ENCODE results near the gene TMEM119.

Gene TMEM119

GRCh38 chr12:108553799-108554198 is 44.1 kb downstream of the TMEM119 start:
- no peak for DNase-seq (ENCODE audit: low spot score)
- H3K27ac ChIP-seq: no peak overlapping the region
- no peak for TF ChIP-seq CTCF (IDR thresholded peaks at IDR 0.05)
- no peak overlapping the region for H3K4me3 ChIP-seq

- Histone ChIP-seq H3K4me3 (no peak overlapping the region), H3K27ac (no peak overlapping the region)
- TF ChIP-seq CTCF (IDR thresholded peaks at IDR 0.05): no peak
- DNase-seq (ENCODE audit: low spot score): no peak
These were observed 46.3 kb downstream of the TMEM119 start for GRCh38 chr12:108551535-108551934.

GRCh38 chr12:108548954-108549521 is 48.8 kb downstream of the TMEM119 start:
- no peak for DNase-seq (ENCODE audit: low spot score)
- no peak overlapping the region for H3K27ac ChIP-seq
- TF ChIP-seq CTCF (IDR thresholded peaks at IDR 0.05): no peak
- no peak overlapping the region for H3K4me3 ChIP-seq

- no peak overlapping the region for H3K4me3 ChIP-seq
- no peak for DNase-seq (ENCODE audit: low spot score)
- no peak for TF ChIP-seq CTCF (IDR thresholded peaks at IDR 0.05)
- no peak overlapping the region for H3K27ac ChIP-seq
These were observed 50.2 kb downstream of the TMEM119 start for GRCh38 chr12:108547686-108548085.

GRCh38 chr12:108543652-108544051 is 54.2 kb downstream of the TMEM119 start:
- Histone ChIP-seq H3K4me3 (no peak overlapping the region), H3K27ac (no peak overlapping the region)
- no peak for DNase-seq (ENCODE audit: low spot score)
- TF ChIP-seq CTCF (IDR thresholded peaks at IDR 0.05): no peak

- DNase-seq (ENCODE audit: low spot score): no peak
- no peak for TF ChIP-seq CTCF (IDR thresholded peaks at IDR 0.05)
- H3K4me3 ChIP-seq: no peak overlapping the region
These were observed 55.6 kb downstream of the TMEM119 start for GRCh38 chr12:108542320-108542719.

More at GRCh38 chr12:108542320-108542719, 55.6 kb downstream of the TMEM119 start:
- H3K27ac ChIP-seq: no peak overlapping the region

All from coronary artery (tissue), 2 donors.